MM.1S (cell line): Measurements from ENCODE around the gene DUSP1.

Experiments used
- EZH2 ChIP-seq: fragments of 300-600 bp; sonication (generic); optimal IDR thresholded peaks from 2 replicates; pipeline ENCODE3; 2017; ENCODE audit warnings: low read depth, mild to moderate bottlenecking, antibody characterized with exemption, low read length, mixed read lengths
- EZH2phosphoT487 ChIP-seq: fragments of 300-600 bp; sonication (generic); IDR thresholded peaks from 2 replicates; pipeline ENCODE4 v1.6.1; 2018; ENCODE audit warnings: antibody characterized with exemption, low read length
- TF ChIP-seq, protein P1 (sequence below): fragments of 300-600 bp; sonication (generic); IDR thresholded peaks from 2 replicates; pipeline ENCODE4 v1.5.1; 2016; ENCODE audit warnings: antibody characterized with exemption, low read length, mixed read lengths

DNA sequence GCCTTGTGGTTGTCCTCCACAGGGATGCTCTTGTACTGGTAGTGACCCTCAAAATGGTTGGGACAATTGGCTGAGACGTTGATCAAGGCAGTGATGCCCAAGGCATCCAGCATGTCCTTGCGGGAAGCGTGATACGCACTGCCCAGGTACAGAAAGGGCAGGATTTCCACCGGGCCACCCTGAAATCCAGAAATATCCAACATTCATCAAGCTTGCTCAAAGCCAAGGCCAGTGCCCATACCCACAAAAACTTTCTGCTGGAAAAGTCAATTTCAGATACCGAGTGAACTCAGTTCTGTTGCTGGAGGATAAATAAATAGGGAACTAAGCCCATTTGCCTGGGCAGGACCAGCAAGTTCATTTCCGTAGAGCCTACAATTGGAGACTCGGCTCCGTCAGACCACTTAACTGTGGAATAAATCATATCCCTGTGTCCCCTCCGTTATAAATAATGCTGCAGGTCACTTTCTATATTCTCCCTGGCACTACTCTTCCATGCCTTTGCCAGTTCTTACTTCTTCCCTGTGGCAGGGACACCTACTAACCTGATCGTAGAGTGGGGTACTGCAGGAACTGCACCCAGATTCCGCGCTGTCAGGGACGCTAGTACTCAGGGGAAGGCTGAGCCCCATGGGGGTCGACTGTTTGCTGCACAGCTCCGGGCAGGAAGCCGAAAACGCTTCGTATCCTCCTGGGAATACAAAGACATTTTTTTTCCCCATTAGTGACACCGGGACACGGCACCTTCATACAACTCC lies 1.2 kb downstream of the DUSP1 start:
- no peak for TF ChIP-seq EZH2
- TF ChIP-seq, protein P1, sequence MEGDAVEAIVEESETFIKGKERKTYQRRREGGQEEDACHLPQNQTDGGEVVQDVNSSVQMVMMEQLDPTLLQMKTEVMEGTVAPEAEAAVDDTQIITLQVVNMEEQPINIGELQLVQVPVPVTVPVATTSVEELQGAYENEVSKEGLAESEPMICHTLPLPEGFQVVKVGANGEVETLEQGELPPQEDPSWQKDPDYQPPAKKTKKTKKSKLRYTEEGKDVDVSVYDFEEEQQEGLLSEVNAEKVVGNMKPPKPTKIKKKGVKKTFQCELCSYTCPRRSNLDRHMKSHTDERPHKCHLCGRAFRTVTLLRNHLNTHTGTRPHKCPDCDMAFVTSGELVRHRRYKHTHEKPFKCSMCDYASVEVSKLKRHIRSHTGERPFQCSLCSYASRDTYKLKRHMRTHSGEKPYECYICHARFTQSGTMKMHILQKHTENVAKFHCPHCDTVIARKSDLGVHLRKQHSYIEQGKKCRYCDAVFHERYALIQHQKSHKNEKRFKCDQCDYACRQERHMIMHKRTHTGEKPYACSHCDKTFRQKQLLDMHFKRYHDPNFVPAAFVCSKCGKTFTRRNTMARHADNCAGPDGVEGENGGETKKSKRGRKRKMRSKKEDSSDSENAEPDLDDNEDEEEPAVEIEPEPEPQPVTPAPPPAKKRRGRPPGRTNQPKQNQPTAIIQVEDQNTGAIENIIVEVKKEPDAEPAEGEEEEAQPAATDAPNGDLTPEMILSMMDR, result no peak
- TF ChIP-seq EZH2phosphoT487, result no peak
